Heart right ventricle (tissue), 16 donors: ENCODE measurements around the gene ZC3H12C. TPM values are rescaled to one million over a fixed set of nuclear protein-coding genes. Genes with fewer than 3 reads are reported as not detected.

Experiments
- ATAC-seq, 8 donors: fragments of 200-7000 bp; cut with Tn5 transposase; one replicate each; pipeline ENCODE4 v1.9.1; 2020; ENCODE audit warnings: mild to moderate bottlenecking in 8 of 8, moderate library complexity in 8 of 8, moderate number of reproducible peaks in 1 of 8
- DNase-seq, 2 donors: peaks; one replicate each; pipeline ENCODE4 v3.0.0-alpha.2; 2020
- H3K27ac ChIP-seq, 10 donors: fragments of 200-600 bp; sonication (generic) in 2 of 10; one replicate each; pipeline versions ENCODE4 v1.5.0 to v1.8.0; 2020 to 2022; ENCODE audit warnings: mild to moderate bottlenecking in 3 of 10
- H3K27me3 ChIP-seq, 7 donors: fragments of 200-600 bp; one replicate each; pipeline ENCODE4 v1.8.0; 2021 to 2022; ENCODE audit warnings: mild to moderate bottlenecking in 2 of 7
- H3K36me3 ChIP-seq, 9 donors: fragments of 200-600 bp; sonication (generic) in 1 of 9; one replicate each; pipeline versions ENCODE4 v1.5.0 to v1.8.0; 2020 to 2022; ENCODE audit warnings: mild to moderate bottlenecking in 2 of 9
- H3K4me1 ChIP-seq, 9 donors: fragments of 200-600 bp; sonication (generic) in 1 of 9; one replicate each; pipeline versions ENCODE4 v1.5.0 to v1.8.0; 2020 to 2022; ENCODE audit warnings: mild to moderate bottlenecking in 4 of 9
- H3K4me3 ChIP-seq, 10 donors: fragments of 200-600 bp; sonication (generic) in 2 of 10; one replicate each; pipeline versions ENCODE4 v1.5.0 to v1.8.0; 2020 to 2022; ENCODE audit warnings: mild to moderate bottlenecking in 7 of 10, moderate library complexity in 2 of 10
- H3K9me3 ChIP-seq, 11 donors: fragments of 200-600 bp in 10 of 11; sonication (generic) in 2 of 11; one replicate each; pipeline versions ENCODE4 v1.5.0 to v1.8.0; 2013 to 2022; ENCODE audit warnings: mild to moderate bottlenecking in 2 of 11, control low read depth in 1 of 11, moderate library complexity in 1 of 11
- CTCF ChIP-seq, 9 donors: fragments of 200-600 bp; sonication (generic) in 2 of 9; IDR thresholded peaks; one replicate each; pipeline versions ENCODE4 v1.5.0 to v1.8.0; 2021 to 2022; ENCODE audit warnings: antibody characterized with exemption in 9 of 9, mild to moderate bottlenecking in 5 of 9, moderate library complexity in 1 of 9
- WGBS, 2 donors: extraction: QIAGEN DNeasy Blood & Tissue Kit; methylation state at CpG; one replicate each; pipeline ENCODE4 v1.1.7; 2013; ENCODE audit warnings: inconsistent platforms in 1 of 2; 5-methylcytosine and 5-hydroxymethylcytosine counted together
- intact Hi-C, 10 donors: fragments of 100-400 bp; cut with DNase I; formaldehyde crosslinking; loops; one replicate each; pipeline versions ENCODE4 v1.11.1 to v1.14.2; 2022
- polyA plus RNA-seq, 2 donors: library from polyadenylated mRNA; stranded (reverse); fragments of 200-250 nt; gene quantifications; one replicate each; pipeline ENCODE4 v1.2.3, GENCODE V29; 2013
- total RNA-seq, 10 donors: library from RNA; stranded (reverse); fragmentation: NEBNext Ultra II Directional in 3 of 10; extraction: Animal tissue kit (Norgen Biotek cat#: 25700) in 3 of 10; gene quantifications; one replicate each; pipeline versions ENCODE4 v1.2.1 to v1.2.4, GENCODE V29; 2021 to 2023
- donor health status: Arrhythmogenic right ventricular cardiomyopathy.
- donor health status: ischemic (EF 13 %, LVEDD 7.1; RV severe dilation, severe dysfunction).
- donor health status: healthy with polysubstance abuse.
- donor health status: DM: no; HTN: yes; CAD: no.
- donor health status: DM: no; HTN: no; CAD: no.
- donor health status: ischemic (EF 25% LVEDD 6.9; RV normal size, moderate dysfunction).
- donor health status: ischemic (EF 25% LVEDD 5.7; RV mildly dilated, moderate dysfunction).
- donor health status: healthy.
- donor health status: DM: yes; HTN: yes; CAD: no.
- donor health status: Ischemic cardiomyopathy.
- donor health status: ischemic (EF 35%, LVEDD 5.7; RV mildly dilated, moderate dysfunction).
- donor health status: nonischemic (EF 11% LVEDD 7.7; RV severe dilation, severe dysfunction).
- donor health status: DM: yes; HTN: yes; CAD: no.
- donor health status: PGD.
- donor health status: ischemic (EF 29% LVEDD 5.4; RV normal size, mild dysfunction).
- donor health status: nonischemic (EF 23%, LVEDD 6.1; RV moderate dilation, normal function).

Gene ZC3H12C
- total and polyA plus RNA-seq, 12 donors, result 2.1 to 22.8 (median 20.1) TPM

GRCh38 chr11:110161061-110161460 is 67.9 kb downstream of the ZC3H12C start:
- DNase-seq (no peak), ATAC-seq (no peak)
- no peak for TF ChIP-seq CTCF (IDR thresholded peaks at IDR 0.05)
- Histone ChIP-seq H3K27ac (no peak overlapping the region), H3K4me1 (peaks cover 0 to 4% (median 0%) of the 10 kb centered on the region in 9 donors), H3K9me3 (no peaks in the 10 kb centered on the region), H3K36me3 (peaks cover 0 to 83% (median 23%) of the 10 kb centered on the region in 9 donors), H3K4me3 (no peak overlapping the region), H3K27me3 (no peaks in the 10 kb centered on the region)
- intact Hi-C loops, result loop anchor here in 1 of 10 donors (10.0 kb wide), 1 partner anchor 216 kb away; no protein-coding TSS in a partner anchor
- 97 to 98% methylated on average over 9 of the region's 9 CpGs for WGBS, 2 donors

GRCh38 chr11:110162216-110162615 is 69.0 kb downstream of the ZC3H12C start:
- ATAC-seq (no peak), DNase-seq (no peak)
- intact Hi-C loops, result loop anchor here in 1 of 10 donors (10.0 kb wide), 1 partner anchor 217 kb away; no protein-coding TSS in a partner anchor
- Histone ChIP-seq H3K27ac (no peak overlapping the region), H3K4me1 (no peaks in the 10 kb centered on the region), H3K36me3 (peaks cover 0 to 93% (median 23%) of the 10 kb centered on the region in 9 donors), H3K27me3 (no peaks in the 10 kb centered on the region), H3K9me3 (no peaks in the 10 kb centered on the region), H3K4me3 (no peak overlapping the region)
- TF ChIP-seq CTCF (IDR thresholded peaks at IDR 0.05), result no peak

- 95 to 96% methylated on average over 28 of the region's 28 CpGs for WGBS, 2 donors
- intact Hi-C loops, result loop anchor here in 1 of 10 donors (10.0 kb wide), 1 partner anchor 220 kb away; no protein-coding TSS in a partner anchor
- H3K4me1 ChIP-seq, result no peaks in the 10 kb centered on the region
- no peak for TF ChIP-seq CTCF (IDR thresholded peaks at IDR 0.05)
- peaks cover 0 to 71% (median 17%) of the 10 kb centered on the region in 9 donors for H3K36me3 ChIP-seq
- DNase-seq, result no peak
- no peak for ATAC-seq
- no peaks in the 10 kb centered on the region for H3K9me3 ChIP-seq
- H3K27ac ChIP-seq, result no peak overlapping the region
- H3K27me3 ChIP-seq, result no peaks in the 10 kb centered on the region
- no peak overlapping the region for H3K4me3 ChIP-seq
These were observed 72.1 kb downstream of the ZC3H12C start for GRCh38 chr11:110165039-110165925.

GRCh38 chr11:110168033-110168803 is 75.0 kb downstream of the ZC3H12C start:
- Histone ChIP-seq H3K36me3 (peaks cover 0 to 42% (median 14%) of the 10 kb centered on the region in 9 donors), H3K4me3 (no peak overlapping the region), H3K27ac (no peak overlapping the region), H3K9me3 (no peaks in the 10 kb centered on the region), H3K27me3 (no peaks in the 10 kb centered on the region), H3K4me1 (no peaks in the 10 kb centered on the region)
- 82 to 87% methylated on average over 5 of the region's 5 CpGs for WGBS, 2 donors
- intact Hi-C loops, result loop anchor here in 1 of 10 donors (10.0 kb wide), 1 partner anchor 223 kb away; no protein-coding TSS in a partner anchor
- no peak for DNase-seq
- no peak for TF ChIP-seq CTCF (IDR thresholded peaks at IDR 0.05)
- ATAC-seq, result no peak
